ENCODE measurements around the gene TUSC2. TPM values are rescaled to one million over a fixed set of nuclear protein-coding genes. Genes with fewer than 3 reads are reported as not detected.
A peak's percentile ranks its signal among the peaks of the same experiment; 100 is the strongest.
"Not testable (repeated sequence)": the region's sequence is repeated elsewhere in the genome, so short reads cannot be mapped to it uniquely, and the experiment has no call there.

TUSC2 gene
- total RNA-seq, 1 experiment from 2014 or later = 21.2 TPM

DNA sequence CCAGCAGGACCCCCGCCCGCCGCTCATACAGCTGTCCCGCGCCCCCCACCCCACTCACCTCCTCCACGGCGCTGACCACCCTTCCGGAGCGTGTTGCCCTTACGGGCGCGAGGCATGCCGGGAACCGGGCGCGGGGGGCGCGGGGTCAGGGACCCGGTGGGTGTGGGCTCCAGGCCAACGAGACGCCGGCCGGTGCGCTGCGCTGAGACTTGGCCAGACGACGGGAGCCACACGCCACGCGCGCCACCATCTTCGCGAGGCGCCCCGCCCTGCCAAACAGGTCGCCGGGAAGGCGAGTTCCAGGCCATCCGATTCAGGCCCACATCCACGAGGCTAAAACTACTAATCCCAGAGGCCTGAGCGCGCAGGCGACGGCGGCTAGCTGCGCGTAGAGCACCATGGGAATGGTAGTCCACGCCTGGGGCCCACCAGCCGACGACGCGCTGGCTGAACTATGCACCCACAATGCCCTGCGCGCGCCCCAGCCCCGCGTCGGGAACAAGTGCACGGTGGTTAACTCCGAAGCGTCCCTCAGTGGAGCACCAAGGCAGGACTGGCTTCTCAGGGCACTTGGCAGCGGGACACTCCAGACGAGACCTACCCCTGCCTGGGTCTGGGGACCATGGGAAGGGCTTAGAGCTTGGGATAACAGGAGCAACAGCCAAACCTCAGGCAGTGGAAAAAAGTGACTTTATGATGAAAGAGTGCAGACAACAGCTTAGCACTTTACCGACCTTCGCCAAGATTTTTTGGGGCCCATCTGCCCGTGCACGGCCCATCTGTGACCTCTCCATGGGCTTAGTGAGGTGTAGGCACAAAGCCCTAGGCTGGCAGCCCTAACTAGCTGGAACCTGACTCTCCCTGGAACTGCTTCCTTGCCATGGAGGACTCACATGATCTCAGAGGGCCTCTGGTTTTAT lies 35.6 kb downstream of the TUSC2 start, which contains the start of gene IFRD2:
Gene IFRD2, minus strand, starts transcription at position 271 of the 920 bp plus-strand sequence. Its CDS starts 155 bp downstream, at position 116.
- peaks cover 24% of the 10 kb centered on the region for H3K36me3 ChIP-seq
- H3K4me1 ChIP-seq = no peaks in the 10 kb centered on the region; the same call in 1 of the 2 replicates
- peak; percentile 96 to 97 for DNase-seq
- H3K9me3 ChIP-seq (replicated peaks) = no peaks in the 10 kb centered on the region
- no peaks in the 10 kb centered on the region for H3K27me3 ChIP-seq
- peak within 1 kb of the TSS; percentile 77 for H3K27ac ChIP-seq
- H3K4me3 ChIP-seq = peak within 1 kb of the TSS; percentile 79

DNA sequence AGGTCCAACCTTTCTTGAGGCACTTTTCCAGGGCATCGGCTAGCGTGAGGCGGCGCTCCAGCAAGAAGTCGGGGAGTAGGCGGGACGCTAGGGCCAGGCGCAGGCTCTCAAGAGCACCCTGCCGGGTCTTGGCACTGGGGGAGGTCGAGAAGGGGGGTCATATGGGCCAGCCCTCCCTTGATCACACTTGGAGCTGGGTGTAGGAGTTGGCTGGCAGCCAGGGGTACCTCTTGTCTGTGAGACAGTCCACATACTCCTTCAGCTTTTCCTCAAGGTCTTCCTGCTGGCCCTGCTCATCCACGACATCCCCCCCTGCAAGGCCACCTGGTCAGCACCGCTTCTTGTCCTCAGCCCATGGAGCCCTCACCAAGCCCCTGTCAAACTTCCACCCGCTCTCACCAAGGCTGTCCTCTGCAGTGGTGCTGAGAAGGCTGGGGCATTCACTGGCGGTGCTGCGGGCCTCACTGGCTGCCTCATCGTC lies 37.8 kb downstream of the TUSC2 start:
- Histone ChIP-seq H3K36me3 (peaks cover 24% of the 10 kb centered on the region), H3K27ac (no peak overlapping the region), H3K9me3 (replicated peaks) (no peaks in the 10 kb centered on the region), H3K4me3 (no peak overlapping the region), H3K27me3 (no peaks in the 10 kb centered on the region), H3K4me1 (no peaks in the 10 kb centered on the region; the same call in 1 of the 2 replicates)
- no peak for DNase-seq

DNA sequence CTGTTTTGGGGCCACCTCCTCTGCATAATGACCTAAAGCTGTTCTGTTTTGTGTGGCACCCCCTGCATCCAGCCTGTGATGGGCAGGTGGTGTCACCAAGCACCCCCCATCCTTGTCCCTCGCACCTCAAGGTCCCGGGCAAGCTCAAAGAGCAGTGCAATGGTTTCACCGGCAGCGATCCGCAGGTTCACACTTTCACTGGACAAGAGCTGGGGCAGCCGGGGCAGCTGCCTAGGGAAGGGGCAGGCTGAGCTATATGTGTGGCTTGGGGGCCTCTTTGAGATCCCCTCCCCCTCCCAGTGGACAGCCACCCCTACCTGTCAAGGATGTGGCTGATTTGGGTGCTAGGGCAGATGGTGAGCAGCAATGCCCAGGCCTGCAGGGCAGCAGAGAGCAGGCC lies 38.9 kb downstream of the TUSC2 start:
- Histone ChIP-seq H3K4me3 (no peak overlapping the region), H3K27me3 (no peaks in the 10 kb centered on the region), H3K4me1 (no peaks in the 10 kb centered on the region; the same call in 1 of the 2 replicates), H3K27ac (no peak overlapping the region), H3K36me3 (peaks cover 24% of the 10 kb centered on the region), H3K9me3 (replicated peaks) (no peaks in the 10 kb centered on the region)
- DNase-seq = no peak

DNA sequence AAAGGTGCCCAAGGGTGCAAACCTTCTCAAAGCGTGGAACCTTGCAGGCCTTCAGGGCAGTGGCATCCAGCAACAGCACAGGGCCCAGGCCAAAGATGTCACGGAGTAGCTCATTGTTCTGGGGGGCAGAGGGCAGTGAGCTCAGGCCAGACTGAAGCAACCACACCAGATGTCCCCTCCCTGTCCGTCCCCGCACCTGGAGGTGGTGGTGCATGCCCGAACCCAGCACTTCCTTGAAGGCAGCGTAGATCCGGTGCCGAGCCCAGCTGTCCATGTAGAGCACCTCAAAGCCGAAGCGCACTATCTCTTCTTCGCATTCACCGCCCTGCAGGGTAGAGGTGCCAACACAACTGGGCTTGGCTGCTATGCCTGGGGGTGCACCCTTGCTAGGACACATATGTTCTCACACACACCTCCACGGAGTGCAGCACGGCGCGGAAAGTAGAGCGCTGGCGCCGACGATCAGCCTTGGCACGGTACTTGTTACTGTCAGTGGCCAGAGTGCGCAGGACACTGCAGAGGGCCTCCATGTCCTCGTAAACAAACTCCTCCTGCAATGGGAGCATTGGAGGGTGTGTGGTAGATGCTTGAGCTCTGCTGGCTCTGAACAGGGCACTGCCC lies 39.5 kb downstream of the TUSC2 start:
- H3K36me3 ChIP-seq = peaks cover 24% of the 10 kb centered on the region
- no peak overlapping the region for H3K4me3 ChIP-seq
- no peaks in the 10 kb centered on the region for H3K9me3 ChIP-seq (replicated peaks)
- H3K4me1 ChIP-seq = no peaks in the 10 kb centered on the region; the same call in 1 of the 2 replicates
- no peak for DNase-seq
- no peak overlapping the region for H3K27ac ChIP-seq
- H3K27me3 ChIP-seq = no peaks in the 10 kb centered on the region

DNA sequence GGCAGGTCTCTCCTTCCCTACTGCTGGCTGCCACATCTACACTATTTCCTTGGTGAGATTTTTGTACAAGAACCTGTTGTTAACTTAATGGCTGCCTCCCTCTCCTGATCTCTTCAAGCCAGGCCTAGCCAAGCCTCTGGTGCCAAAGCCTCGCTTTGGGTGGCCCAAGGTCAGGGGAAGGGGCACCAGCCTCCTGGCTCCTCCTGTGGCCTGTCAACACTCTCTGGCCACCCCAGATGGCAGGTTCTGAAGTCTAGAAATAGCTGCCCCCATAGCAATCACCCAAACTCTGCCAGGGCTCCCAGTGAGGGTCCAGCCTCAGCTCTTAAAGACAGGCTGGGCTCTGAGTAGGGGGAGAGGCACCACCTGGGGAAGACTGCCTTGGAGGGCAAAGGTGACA lies 40.8 kb downstream of the TUSC2 start:
- no peak for DNase-seq
- Histone ChIP-seq H3K4me1 (no peaks in the 10 kb centered on the region), H3K9me3 (replicated peaks) (no peaks in the 10 kb centered on the region), H3K4me3 (no peak overlapping the region), H3K27me3 (no peaks in the 10 kb centered on the region), H3K27ac (no peak overlapping the region), H3K36me3 (peaks cover 24% of the 10 kb centered on the region)

DNA sequence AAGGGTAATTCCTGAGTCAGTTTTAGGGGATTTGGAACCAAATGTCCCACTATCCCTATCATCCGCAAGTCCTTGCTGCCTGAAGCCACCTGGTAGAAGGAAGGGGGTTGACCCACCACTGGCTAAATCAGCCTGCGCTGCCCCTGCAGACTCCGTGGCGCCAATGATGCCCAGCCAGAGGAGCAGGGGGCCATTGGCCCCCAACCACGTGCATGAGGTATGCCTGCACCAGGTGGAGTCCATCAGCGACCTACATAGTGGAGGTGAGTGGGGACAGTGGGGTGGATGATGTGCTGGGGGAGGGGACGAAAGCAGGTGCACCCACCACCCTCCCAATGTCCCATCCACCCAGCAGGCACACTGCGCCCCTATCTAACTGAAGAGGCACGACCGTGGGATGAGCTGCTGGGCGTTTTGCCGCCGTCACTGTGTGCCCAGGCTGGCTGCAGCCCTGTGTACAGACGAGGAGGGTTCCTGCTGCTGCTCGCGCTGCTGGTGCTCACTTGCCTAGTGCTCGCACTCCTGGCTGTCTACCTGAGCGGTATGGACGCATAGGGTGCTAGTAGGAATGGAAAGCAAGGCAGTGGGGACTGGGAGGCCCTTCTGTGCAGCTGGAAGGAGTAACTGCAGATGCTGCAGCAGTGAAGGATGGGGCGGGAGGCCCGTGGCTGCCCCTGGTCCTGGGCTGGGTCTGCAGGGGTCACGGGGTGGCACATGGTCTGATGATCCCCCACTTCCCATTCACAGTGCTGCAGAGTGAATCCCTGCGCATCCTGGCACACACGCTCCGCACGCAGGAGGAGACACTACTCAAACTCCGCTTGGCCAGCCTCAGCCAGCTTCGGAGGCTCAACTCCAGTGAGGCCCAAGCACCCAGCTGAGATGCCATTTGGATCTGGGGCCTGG lies 41.4 kb downstream of the TUSC2 start:
- no peaks in the 10 kb centered on the region for H3K27me3 ChIP-seq
- no peak for DNase-seq
- no peaks in the 10 kb centered on the region for H3K9me3 ChIP-seq (replicated peaks)
- peaks cover 24% of the 10 kb centered on the region for H3K36me3 ChIP-seq
- H3K27ac ChIP-seq = no peak overlapping the region
- H3K4me1 ChIP-seq = no peaks in the 10 kb centered on the region
- no peak overlapping the region for H3K4me3 ChIP-seq

DNA sequence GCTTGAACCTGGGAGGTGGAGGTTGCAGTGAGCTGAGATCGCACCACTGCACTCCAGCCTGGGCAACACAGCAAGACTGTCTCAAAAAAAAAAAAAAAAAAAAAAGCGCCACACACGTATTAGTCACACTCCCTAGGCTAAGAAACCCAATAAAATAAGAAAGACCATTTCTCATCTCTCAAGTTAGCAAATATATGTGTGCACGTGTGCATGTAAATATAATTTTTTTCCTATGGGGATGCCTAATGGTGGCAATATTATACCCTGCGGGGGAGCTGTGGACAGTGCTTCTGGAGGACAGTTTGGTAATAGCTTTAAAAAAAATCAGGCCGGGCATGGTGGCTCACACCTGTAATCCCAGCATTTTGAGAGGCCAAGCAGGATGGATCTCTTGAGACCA lies 43.9 kb downstream of the TUSC2 start:
- not testable (repeated sequence) for H3K27me3 ChIP-seq; H3K9me3 ChIP-seq (replicated peaks); H3K4me1 ChIP-seq; H3K4me3 ChIP-seq; DNase-seq; H3K27ac ChIP-seq
- peaks cover 12% of the 10 kb centered on the region; the same call in 1 of the 2 replicates for H3K36me3 ChIP-seq

DNA sequence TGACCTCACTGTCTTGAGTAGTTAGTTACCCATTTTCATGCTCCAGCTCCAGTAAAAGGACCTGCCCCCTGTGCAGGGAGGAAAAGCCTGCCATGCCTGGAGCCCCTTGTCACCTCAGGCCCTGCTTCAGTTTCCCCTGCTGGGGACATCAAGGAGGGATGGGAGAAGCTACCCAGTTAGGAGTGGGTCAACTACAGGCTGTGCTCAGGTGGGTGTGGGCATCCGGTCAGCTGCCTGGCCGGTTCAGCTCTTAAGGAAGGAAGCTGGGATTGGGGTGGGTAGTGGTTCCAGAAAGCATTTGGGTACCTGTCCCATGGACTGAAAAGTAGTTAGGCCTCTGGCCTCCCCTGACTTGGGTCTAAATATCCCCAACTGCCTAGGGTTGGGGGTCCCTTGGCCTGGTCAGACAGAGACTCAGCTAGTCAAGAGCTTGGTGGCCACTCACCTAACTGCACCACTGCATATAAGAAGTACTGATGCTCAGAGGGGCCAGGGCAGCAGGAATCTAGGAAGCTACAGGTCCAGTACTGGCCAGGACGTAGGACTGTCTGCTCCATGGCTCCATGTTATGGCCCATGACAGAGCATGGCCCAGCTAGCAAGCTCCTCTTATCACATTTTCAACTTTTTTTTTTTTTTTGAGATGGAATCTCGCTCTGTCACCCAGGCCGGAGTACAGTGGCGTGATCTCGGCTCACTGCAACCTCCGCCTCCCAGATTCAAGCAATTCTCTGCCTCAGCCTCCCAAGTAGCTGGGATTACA lies 48.6 kb downstream of the TUSC2 start:
- H3K27ac ChIP-seq = no peak overlapping the region
- H3K4me1 ChIP-seq = no peaks in the 10 kb centered on the region
- no peak overlapping the region for H3K4me3 ChIP-seq
- H3K9me3 ChIP-seq (replicated peaks) = no peaks in the 10 kb centered on the region
- no peak for DNase-seq
- no peaks in the 10 kb centered on the region for H3K27me3 ChIP-seq
- no peaks in the 10 kb centered on the region for H3K36me3 ChIP-seq

DNA sequence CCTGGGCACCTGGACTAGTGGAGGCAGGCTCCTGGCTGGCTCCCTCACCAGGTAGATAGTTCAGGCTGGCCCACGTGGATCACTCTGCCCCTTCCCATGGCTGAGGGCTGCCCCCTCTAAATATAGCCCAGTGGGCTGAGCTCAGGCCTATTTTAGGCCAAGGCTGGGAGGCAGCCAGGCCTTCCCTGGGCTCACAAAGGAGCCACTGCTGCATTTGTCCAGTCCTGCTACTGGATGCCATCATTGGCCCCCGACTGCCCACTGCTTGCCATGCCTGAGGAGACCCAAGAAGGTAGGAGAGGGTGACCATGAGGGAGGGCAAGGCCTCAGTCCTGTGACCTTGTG lies 49.2 kb downstream of the TUSC2 start, which contains the start of gene LSMEM2:
Gene LSMEM2, plus strand, starts transcription at position 208 of the 345 bp plus-strand sequence. Its CDS starts 27 bp downstream, at position 235.
- DNase-seq = no peak
- Histone ChIP-seq H3K27me3 (no peaks in the 10 kb centered on the region), H3K27ac (no peak within 1 kb of the TSS), H3K36me3 (no peaks in the 10 kb centered on the region), H3K4me1 (no peaks in the 10 kb centered on the region), H3K4me3 (no peak within 1 kb of the TSS), H3K9me3 (replicated peaks) (no peaks in the 10 kb centered on the region)

DNA sequence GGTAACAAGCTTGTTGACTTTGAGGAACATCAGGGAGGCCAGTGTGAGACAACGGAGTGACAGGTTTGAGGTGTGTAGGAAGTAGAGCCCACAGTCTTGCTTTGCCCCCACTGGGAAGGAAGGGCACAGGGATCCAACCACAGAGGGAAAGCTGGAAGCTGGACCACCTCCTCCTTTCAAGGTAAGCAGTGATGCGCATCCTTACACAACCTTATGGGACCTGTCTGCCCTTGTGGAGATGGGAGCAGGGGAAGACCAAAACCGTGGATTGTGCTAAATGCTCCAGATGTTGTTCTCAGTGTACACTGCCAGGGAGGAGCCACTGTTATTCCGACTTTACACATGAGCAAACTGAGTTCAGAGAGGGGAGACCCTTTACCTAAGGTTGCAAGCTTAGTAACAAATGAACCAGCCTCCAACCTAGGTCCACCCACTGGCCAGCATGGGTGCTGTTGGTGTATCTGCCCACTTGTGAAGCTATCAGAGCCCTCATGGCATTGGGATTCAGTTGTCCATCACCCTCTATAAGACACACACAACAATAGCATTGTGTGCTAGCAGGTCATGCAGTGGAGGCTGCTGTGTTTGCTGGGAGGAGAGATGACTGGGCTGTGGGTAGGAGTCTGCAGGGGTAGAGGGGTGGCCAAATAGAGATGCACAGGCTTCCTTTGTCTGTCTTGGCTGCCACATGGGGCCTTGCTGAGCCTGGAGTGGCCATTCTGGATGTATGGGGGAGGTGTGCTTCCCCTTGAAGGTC lies 49.7 kb downstream of the TUSC2 start:
- no peak for DNase-seq
- H3K27me3 ChIP-seq = no peaks in the 10 kb centered on the region
- no peaks in the 10 kb centered on the region for H3K36me3 ChIP-seq
- H3K27ac ChIP-seq = no peak overlapping the region
- H3K4me3 ChIP-seq = no peak overlapping the region
- no peaks in the 10 kb centered on the region for H3K9me3 ChIP-seq (replicated peaks)
- no peaks in the 10 kb centered on the region for H3K4me1 ChIP-seq

DNA sequence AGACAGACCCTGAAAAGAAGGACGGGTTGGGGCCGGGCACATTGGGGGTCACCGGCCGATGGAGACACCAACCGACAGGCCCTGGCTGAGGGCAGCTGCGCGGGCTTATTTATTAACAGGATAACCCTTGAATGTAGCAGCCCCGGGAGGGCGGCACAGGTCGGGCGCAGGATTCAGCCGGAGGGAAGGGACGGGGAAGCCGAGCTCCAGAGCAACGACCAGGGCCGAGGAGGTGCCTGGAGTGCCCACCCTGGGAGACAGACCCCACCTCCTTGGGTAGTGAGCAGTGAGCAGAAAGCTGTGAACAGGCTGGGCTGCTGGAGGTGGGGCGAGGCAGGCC lies 51.3 kb downstream of the TUSC2 start:
- Histone ChIP-seq H3K27me3 (no peaks in the 10 kb centered on the region), H3K9me3 (replicated peaks) (no peaks in the 10 kb centered on the region), H3K4me1 (no peaks in the 10 kb centered on the region), H3K36me3 (no peaks in the 10 kb centered on the region), H3K4me3 (no peak overlapping the region), H3K27ac (no peak overlapping the region)
- DNase-seq = no peak

DNA sequence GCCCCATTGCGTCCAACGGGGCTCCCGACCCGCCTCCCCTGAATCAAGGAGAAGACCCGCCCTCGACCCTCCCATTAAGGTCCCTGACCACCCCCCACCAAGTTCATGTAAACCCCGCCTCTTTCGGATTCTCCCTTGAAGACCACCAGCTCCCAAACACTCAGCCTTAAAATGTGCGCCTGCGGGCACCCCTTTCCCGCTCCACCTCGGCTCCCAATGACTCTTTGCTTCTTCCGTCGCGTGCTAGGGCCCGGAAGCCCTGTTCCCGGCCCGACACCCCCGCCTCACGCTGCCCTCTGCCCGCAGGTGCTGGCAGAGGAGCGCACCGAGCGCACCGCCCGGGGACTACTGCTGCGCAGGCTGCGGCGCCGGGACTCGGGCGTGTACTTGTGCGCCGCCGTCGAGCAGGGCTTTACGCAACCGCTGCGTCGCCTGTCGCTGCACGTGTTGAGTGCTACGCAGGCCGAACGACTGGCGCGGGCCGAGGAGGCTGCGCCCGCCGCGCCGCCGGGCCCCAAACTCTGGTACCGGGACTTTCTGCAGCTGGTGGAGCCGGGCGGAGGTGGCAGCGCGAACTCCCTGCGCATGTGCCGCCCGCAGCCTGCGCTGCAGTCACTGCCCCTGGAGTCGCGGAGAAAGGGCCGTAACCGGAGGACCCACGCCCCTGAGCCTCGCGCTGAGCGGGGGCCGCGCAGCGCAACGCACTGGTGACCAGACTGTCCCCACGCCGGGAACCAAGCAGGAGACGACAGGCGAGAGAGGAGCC lies 51.8 kb downstream of the TUSC2 start:
- Histone ChIP-seq H3K4me1 (no peaks in the 10 kb centered on the region), H3K27me3 (no peaks in the 10 kb centered on the region), H3K36me3 (no peaks in the 10 kb centered on the region), H3K4me3 (no peak overlapping the region), H3K9me3 (replicated peaks) (no peaks in the 10 kb centered on the region), H3K27ac (no peak overlapping the region)
- DNase-seq = no peak
